Measurements from ENCODE around the gene CLHC1. TPM values are rescaled to one million over a fixed set of nuclear protein-coding genes. Genes with fewer than 3 reads are reported as not detected.

The CLHC1 gene
- 7.7 and 12.8 TPM in 2 replicates for total RNA-seq

GRCh38 chr2:55232084-55232862 is at the start of gene CLHC1, which contains the start of gene RPS27A:
Gene CLHC1 (minus strand): TSS chr2:55232293. CDS start chr2:55222411, 9,882 bp downstream.
Gene RPS27A (plus strand): TSS chr2:55232688. CDS start chr2:55232825, 137 bp downstream.

GRCh38 chr2:55268907-55269644 is 37.0 kb upstream of the CLHC1 start, which contains the start of gene MTIF2:
Gene MTIF2 (minus strand): TSS chr2:55269231. CDS start chr2:55263858, 5,373 bp downstream.

Other genes starting within 250 kb of the CLHC1 start
- gene RTN4, start 181.8 kb downstream of the CLHC1 start, total RNA-seq, result 139 and 149 TPM in 2 replicates
- gene RPS27A, start 395 bp upstream of the CLHC1 start, total RNA-seq, result 902 and 969 TPM in 2 replicates
- gene MTIF2, start 36.9 kb upstream of the CLHC1 start, total RNA-seq, result 40.6 and 52.8 TPM in 2 replicates
- gene CCDC88A, start 187.6 kb upstream of the CLHC1 start, total RNA-seq, result 24.1 and 32.9 TPM in 2 replicates